GM18526 (cell line): ENCODE data around the gene RPS6KA5.

Experiments used
- POLR2A ChIP-seq: IDR thresholded peaks from 3 replicates; pipeline ENCODE4 v1.6.1; 2011; ENCODE audit not compliant: insufficient read length; ENCODE audit errors: extremely low read depth

The RPS6KA5 gene

GRCh38 chr14:91008759-91009409 is 51.6 kb downstream of the RPS6KA5 start:
- TF ChIP-seq POLR2A = no peak

GRCh38 chr14:91005716-91006115 is 54.7 kb downstream of the RPS6KA5 start:
- TF ChIP-seq POLR2A = no peak

GRCh38 chr14:91004987-91005386 is 55.5 kb downstream of the RPS6KA5 start:
- no peak for TF ChIP-seq POLR2A

- no peak for TF ChIP-seq POLR2A
Measured at GRCh38 chr14:90999299-90999698, 61.1 kb downstream of the RPS6KA5 start.

DNA sequence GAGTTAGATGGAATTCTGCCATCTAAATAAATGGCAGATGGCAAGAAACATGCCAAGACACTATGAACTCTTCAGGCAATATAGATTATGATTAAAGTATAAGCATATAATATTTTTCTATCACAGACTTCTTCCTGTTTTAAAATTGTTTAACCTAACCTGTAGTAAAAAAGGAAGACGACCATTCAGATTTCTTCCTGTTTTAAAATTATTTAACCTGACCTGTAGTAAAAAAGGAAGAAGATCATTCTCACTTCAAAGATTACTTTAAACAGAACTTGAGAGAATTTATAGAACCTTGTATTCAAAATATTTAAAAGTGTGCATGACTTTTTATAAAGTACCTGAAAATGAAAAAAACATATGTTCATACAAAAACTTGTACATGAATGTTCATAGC is 63.5 kb downstream of the RPS6KA5 start:
- no peak for TF ChIP-seq POLR2A

GRCh38 chr14:90995785-90996184 is 64.7 kb downstream of the RPS6KA5 start:
- no peak for TF ChIP-seq POLR2A

DNA sequence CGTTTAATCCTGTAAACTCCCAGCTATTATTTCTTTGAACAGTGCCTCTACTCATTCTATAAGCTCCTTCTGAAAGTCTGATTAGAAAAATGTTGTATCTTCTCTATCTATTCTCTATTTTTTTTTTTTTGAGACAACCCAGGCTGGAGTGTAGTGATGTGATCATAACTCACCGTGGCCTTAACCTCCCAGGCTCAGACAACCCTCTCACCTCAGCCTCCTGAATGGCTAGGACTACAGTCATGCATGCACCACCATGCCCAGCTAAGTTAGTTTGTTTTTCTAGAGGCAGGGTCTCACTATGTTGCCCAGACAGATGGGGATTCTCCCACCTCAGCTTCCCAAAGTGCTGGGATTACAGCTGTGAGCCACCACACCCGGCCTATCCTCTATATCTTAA is 66.6 kb downstream of the RPS6KA5 start:
- TF ChIP-seq POLR2A = no peak

DNA sequence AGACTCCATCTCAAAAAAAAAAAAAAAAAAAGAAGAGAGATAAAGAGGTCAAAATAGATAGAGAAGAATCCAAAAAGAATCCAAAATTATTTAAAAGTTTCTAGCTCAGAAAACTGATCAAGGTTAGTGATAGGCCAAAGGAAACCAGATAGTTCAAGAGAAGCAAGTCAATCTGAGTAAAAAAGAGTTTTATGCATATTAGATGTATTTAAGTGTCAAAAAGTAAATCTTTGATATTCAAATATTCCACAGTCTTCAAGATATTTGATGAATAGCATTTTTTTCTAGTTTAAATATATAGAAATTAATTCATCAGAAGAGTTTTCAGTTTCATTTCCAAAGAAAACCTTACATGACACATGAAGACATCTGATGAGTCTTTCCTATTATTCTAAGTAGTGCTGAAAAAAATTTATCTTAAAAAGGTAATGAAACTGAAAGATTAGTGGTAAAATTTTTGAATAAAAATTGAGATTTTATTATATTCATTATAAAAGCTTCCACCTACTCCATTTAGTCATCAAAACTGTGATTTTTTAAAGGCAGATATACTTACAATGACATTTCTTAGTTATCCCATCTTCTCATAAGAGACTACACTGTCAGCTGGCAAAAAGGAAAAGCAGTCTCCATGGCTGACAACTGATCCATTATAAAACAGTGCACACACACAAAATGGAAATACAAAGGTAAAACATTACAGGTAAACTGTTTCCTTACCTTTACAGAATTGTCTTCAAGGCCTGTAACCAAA is 68.6 kb downstream of the RPS6KA5 start:
- TF ChIP-seq POLR2A = no peak

- no peak for TF ChIP-seq POLR2A
Measured at GRCh38 chr14:90990141-90990540, 70.3 kb downstream of the RPS6KA5 start.

- no peak for TF ChIP-seq POLR2A
Measured at GRCh38 chr14:90987140-90987539, 73.3 kb downstream of the RPS6KA5 start.

DNA sequence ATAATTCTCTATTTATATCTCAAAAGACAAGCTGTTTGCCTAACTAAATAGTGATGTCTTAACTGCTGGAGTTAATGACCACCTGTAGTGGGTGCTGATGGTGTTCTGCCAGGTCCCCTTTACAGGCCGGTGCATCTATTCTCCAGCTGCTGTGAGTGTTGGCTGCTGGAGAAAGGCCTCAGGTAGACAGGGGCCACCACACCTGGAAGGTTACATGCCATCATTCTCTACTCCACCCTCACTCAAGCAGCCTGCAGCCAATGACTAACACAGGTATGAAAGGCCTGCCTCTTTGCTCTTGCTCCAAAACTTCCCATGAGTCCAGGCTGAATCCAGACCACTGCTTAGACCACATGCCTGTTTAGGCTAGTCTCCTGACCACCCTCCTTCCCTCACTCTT is 73.9 kb downstream of the RPS6KA5 start:
- no peak for TF ChIP-seq POLR2A

DNA sequence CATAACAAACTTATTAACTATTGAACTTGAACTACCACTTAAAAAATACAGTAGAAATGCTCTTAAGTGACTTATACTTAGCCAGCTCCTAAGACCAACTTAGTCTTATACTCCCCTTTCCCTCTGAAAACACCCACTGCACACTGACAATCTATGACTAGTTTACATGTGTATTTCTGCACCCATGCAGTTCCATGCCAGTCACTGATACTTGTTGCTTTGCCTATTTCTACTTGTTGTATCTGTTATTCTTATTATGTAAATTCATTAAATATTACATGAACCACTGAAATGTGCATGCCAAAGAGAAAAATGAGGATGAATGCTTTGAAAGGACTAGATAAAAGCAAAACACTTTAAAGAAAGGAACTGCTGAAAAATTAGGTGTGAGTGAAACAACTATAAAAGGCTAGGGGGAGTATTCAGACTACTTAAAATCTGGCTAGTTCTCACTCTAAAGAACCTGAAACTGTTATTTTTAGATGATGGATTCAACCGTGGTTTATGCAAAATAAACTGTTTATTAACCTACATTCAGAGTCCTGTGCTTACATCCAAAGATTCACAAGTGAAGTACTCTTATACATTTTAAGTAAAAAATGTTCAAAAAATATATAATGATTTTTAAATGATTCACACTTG is 74.7 kb downstream of the RPS6KA5 start:
- TF ChIP-seq POLR2A = no peak

DNA sequence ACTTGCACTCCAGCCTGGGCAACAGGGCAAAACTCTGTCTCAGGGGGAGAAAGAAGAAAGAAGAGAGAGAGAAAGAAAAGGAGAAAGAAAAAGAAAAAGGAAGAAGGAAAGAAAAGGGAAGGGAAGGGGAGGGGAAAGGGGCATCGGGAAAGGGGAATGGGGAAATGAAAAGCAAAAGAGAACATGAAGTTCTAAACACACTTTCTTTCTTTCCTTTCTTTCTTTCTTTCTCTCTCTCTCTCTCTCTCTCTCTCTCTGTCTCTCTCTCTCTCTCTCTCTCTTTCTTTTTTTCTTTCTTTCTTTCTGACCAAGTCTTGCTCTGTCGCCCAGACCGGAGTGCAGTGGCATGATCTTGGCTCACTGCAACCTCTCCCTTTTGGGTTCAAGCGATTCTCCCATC is 76.9 kb downstream of the RPS6KA5 start:
- no peak for TF ChIP-seq POLR2A

DNA sequence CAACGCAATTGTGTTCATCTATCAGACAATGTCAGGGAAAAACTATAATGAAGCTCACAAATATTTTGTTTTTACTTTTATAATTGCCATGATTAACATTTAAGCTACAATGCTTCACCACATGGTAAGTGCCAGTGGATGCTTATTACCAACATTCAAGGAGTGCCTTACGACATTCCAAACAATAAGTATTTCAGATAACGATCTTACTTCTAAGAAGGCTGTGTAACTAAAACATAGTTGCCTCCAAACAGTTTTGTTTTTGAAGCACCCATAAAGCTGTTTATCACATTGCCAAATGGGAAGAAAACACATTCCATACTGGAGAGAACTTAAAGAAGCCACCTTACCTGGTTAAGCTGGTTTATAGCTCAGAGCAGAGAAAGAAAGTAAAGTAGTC is 78.8 kb downstream of the RPS6KA5 start:
- no peak for TF ChIP-seq POLR2A

GRCh38 chr14:90979515-90979914 is 80.9 kb downstream of the RPS6KA5 start:
- no peak for TF ChIP-seq POLR2A

- no peak for TF ChIP-seq POLR2A
Measured at GRCh38 chr14:90976101-90976500, 84.3 kb downstream of the RPS6KA5 start.
